Gastroesophageal sphincter (tissue), 2 donors: ENCODE measurements around the gene MYOCD.

Source experiments
- POLR2A ChIP-seq, 2 donors: fragments of 450-650 bp; IDR thresholded peaks; one replicate each; pipeline ENCODE4 v1.6.1; 2017; ENCODE audit warnings: antibody characterized with exemption in 2 of 2, mild to moderate bottlenecking in 2 of 2, moderate library complexity in 1 of 2
- POLR2AphosphoS5 ChIP-seq: sonication (generic); formaldehyde crosslinking; IDR thresholded peaks from one replicate; pipeline ENCODE4 v1.6.1; 2017; ENCODE audit warnings: antibody characterized with exemption

GRCh38 chr17:12769981-12770380 lies 104.3 kb downstream of the MYOCD start:
- TF ChIP-seq POLR2A (IDR thresholded peaks at IDR 0.05) (no peak), POLR2AphosphoS5 (no peak)
